Ascending aorta (tissue), 2 donors: ENCODE data around the gene EYA3. TPM values are rescaled to one million over a fixed set of nuclear protein-coding genes. Genes with fewer than 3 reads are reported as not detected.
A peak's percentile ranks its signal among the peaks of the same experiment; 100 is the strongest.

Experiments used
- DNase-seq, 2 donors: peaks; one replicate each; pipeline ENCODE4 v3.0.0-alpha.2; 2019; ENCODE audit warnings: low spot score in 2 of 2
- H3K27ac ChIP-seq, 2 donors: fragments of 200-600 bp; sonication (generic); one replicate each; pipeline ENCODE4 v1.5.1; 2016 to 2017; ENCODE audit warnings: mild to moderate bottlenecking in 1 of 2
- H3K27me3 ChIP-seq: fragments of 200-600 bp; sonication (generic); one replicate; pipeline ENCODE4 v1.5.1; 2017
- H3K36me3 ChIP-seq, 2 donors: fragments of 200-600 bp; sonication (generic); one replicate each; pipeline ENCODE4 v1.5.1; 2016
- H3K4me1 ChIP-seq, 2 donors: fragments of 200-600 bp; sonication (generic); one replicate each; pipeline ENCODE4 v1.5.1; 2016 to 2017; ENCODE audit warnings: mild to moderate bottlenecking in 1 of 2
- H3K4me3 ChIP-seq, 2 donors: fragments of 200-600 bp; sonication (generic); one replicate each; pipeline ENCODE4 v1.5.1; 2016 to 2017; ENCODE audit warnings: mild to moderate bottlenecking in 1 of 2
- H3K9me3 ChIP-seq, 2 donors: fragments of 200-600 bp; sonication (generic); one replicate each; pipeline ENCODE4 v1.5.1; 2016
- CTCF ChIP-seq, 3 experiments: fragments of 200-600 bp in 2 of 3; fragments of 450-650 bp in 1 of 3; sonication (generic) in 2 of 3; IDR thresholded peaks; one replicate each; pipeline ENCODE4 v1.5.1; 2016 to 2019; ENCODE audit warnings: antibody characterized with exemption in 3 of 3, mild to moderate bottlenecking in 1 of 3, moderate library complexity in 1 of 3
- intact Hi-C: fragments of 100-400 bp; cut with DNase I; formaldehyde crosslinking; loops from one replicate; pipeline ENCODE4 v1.15.1; 2023
- total RNA-seq: library from RNA; depleted of rRNA; stranded (reverse); fragments of >200 nt; gene quantifications from one replicate; pipeline ENCODE4 v1.1.0, GENCODE V29; 2016

The EYA3 gene, protein sequence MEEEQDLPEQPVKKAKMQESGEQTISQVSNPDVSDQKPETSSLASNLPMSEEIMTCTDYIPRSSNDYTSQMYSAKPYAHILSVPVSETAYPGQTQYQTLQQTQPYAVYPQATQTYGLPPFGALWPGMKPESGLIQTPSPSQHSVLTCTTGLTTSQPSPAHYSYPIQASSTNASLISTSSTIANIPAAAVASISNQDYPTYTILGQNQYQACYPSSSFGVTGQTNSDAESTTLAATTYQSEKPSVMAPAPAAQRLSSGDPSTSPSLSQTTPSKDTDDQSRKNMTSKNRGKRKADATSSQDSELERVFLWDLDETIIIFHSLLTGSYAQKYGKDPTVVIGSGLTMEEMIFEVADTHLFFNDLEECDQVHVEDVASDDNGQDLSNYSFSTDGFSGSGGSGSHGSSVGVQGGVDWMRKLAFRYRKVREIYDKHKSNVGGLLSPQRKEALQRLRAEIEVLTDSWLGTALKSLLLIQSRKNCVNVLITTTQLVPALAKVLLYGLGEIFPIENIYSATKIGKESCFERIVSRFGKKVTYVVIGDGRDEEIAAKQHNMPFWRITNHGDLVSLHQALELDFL
- 52.6 TPM for total RNA-seq

- Histone ChIP-seq H3K27me3 (no peaks in the 10 kb centered on the region), H3K36me3 (no peaks in the 10 kb centered on the region), H3K4me3 (peak within 1 kb of the TSS; percentile 66 to 86), H3K4me1 (peaks cover 7 to 19% of the 10 kb centered on the region in 2 donors), H3K9me3 (no peaks in the 10 kb centered on the region), H3K27ac (peak within 1 kb of the TSS; percentile 76 to 91)
- DNase-seq: peak; percentile 98 to 100
- TF ChIP-seq CTCF (IDR thresholded peaks at IDR 0.05): no peak
- intact Hi-C loops: loop anchor here (1.0 to 5.0 kb wide), 2 partner anchors 61 to 129 kb away; partner anchors contain the start of gene XKR8
Measured at GRCh38 chr1:28088168-28088961, at the start of gene EYA3. TSS of gene EYA3 (minus strand) at chr1:28088610. CDS start at chr1:28058026, 30,584 bp downstream.

- TF ChIP-seq CTCF (IDR thresholded peaks at IDR 0.05): no peak
- H3K27me3 ChIP-seq: no peaks in the 10 kb centered on the region
- H3K27ac ChIP-seq: no peak overlapping the region
- no peaks in the 10 kb centered on the region for H3K36me3 ChIP-seq
- DNase-seq: no peak
- H3K4me1 ChIP-seq: no peaks in the 10 kb centered on the region
- no peak overlapping the region for H3K4me3 ChIP-seq
- no peaks in the 10 kb centered on the region for H3K9me3 ChIP-seq
- intact Hi-C loops: no loop called here
Measured at GRCh38 chr1:28136922-28137613, 48.7 kb upstream of the EYA3 start.

GRCh38 chr1:28136169-28136921 is 47.9 kb upstream of the EYA3 start:
- no peaks in the 10 kb centered on the region for H3K27me3 ChIP-seq
- intact Hi-C loops: no loop called here

GRCh38 chr1:28135371-28136168 is 47.2 kb upstream of the EYA3 start:
- H3K4me1 ChIP-seq: no peaks in the 10 kb centered on the region
- no peak overlapping the region for H3K4me3 ChIP-seq
- H3K9me3 ChIP-seq: no peaks in the 10 kb centered on the region
- intact Hi-C loops: no loop called here
- no peaks in the 10 kb centered on the region for H3K27me3 ChIP-seq
- H3K27ac ChIP-seq: no peak overlapping the region
- DNase-seq: no peak
- no peak for TF ChIP-seq CTCF (IDR thresholded peaks at IDR 0.05)
- no peaks in the 10 kb centered on the region for H3K36me3 ChIP-seq

More at GRCh38 chr1:28136169-28136921, 47.9 kb upstream of the EYA3 start:
- H3K4me1 ChIP-seq: no peaks in the 10 kb centered on the region
- H3K4me3 ChIP-seq: no peak overlapping the region
- no peak overlapping the region for H3K27ac ChIP-seq
- no peak for TF ChIP-seq CTCF (IDR thresholded peaks at IDR 0.05)
- H3K9me3 ChIP-seq: no peaks in the 10 kb centered on the region
- no peaks in the 10 kb centered on the region for H3K36me3 ChIP-seq
- DNase-seq: no peak
